ENCODE data around the gene ESR1. TPM values are rescaled to one million over a fixed set of nuclear protein-coding genes. Genes with fewer than 3 reads are reported as not detected.

Gene ESR1
- total RNA-seq, 4 donors from 2014 or later, result 2.1 to 6.9 (median 5.2) TPM

GRCh38 chr6:151876122-151876521 is 68.6 kb downstream of the ESR1 start:
- 90 to 91% methylated on average over 6 of the region's 6 CpGs for WGBS, 2 donors
- Histone ChIP-seq H3K9me3 (peaks cover 0 to 3% (median 0%) of the 10 kb centered on the region in 4 donors), H3K4me1 (no peaks in the 10 kb centered on the region), H3K36me3 (no peaks in the 10 kb centered on the region), H3K27me3 (no peaks in the 10 kb centered on the region), H3K27ac (no peak overlapping the region), H3K4me3 (no peak overlapping the region)
- TF ChIP-seq CTCF (IDR thresholded peaks at IDR 0.05) (no peak), POLR2A (IDR thresholded peaks at IDR 0.05) (no peak), EP300 (IDR thresholded peaks at IDR 0.05) (no peak)
- no peak for DNase-seq (ENCODE audit: low spot score in 2 of 2)

- Histone ChIP-seq H3K4me3 (no peak overlapping the region), H3K9me3 (no peaks in the 10 kb centered on the region), H3K27me3 (no peaks in the 10 kb centered on the region), H3K36me3 (no peaks in the 10 kb centered on the region), H3K27ac (no peak overlapping the region), H3K4me1 (no peaks in the 10 kb centered on the region)
- WGBS, 2 donors, result 89 to 92% methylated on average over 3 of the region's 3 CpGs
- no peak for DNase-seq (ENCODE audit: low spot score in 2 of 2)
- TF ChIP-seq EP300 (IDR thresholded peaks at IDR 0.05), result no peak
- no peak for TF ChIP-seq CTCF (IDR thresholded peaks at IDR 0.05)
- no peak for TF ChIP-seq POLR2A (IDR thresholded peaks at IDR 0.05)
Measured at GRCh38 chr6:151877458-151877857, 70.0 kb downstream of the ESR1 start.

GRCh38 chr6:151881231-151881630 is 73.7 kb downstream of the ESR1 start:
- Histone ChIP-seq H3K27me3 (no peaks in the 10 kb centered on the region), H3K4me1 (no peaks in the 10 kb centered on the region), H3K27ac (no peak overlapping the region), H3K36me3 (peaks cover 0 to 8% (median 0%) of the 10 kb centered on the region in 3 donors), H3K9me3 (no peaks in the 10 kb centered on the region), H3K4me3 (no peak overlapping the region)
- TF ChIP-seq EP300 (IDR thresholded peaks at IDR 0.05) (no peak), POLR2A (IDR thresholded peaks at IDR 0.05) (no peak), CTCF (IDR thresholded peaks at IDR 0.05) (no peak)
- DNase-seq (ENCODE audit: low spot score in 2 of 2), result no peak
- 65 to 81% methylated on average over 1 of the region's 1 CpG for WGBS, 2 donors

GRCh38 chr6:151882206-151882605 is 74.7 kb downstream of the ESR1 start:
- DNase-seq (ENCODE audit: low spot score in 2 of 2), result no peak
- TF ChIP-seq POLR2A (IDR thresholded peaks at IDR 0.05) (no peak), CTCF (IDR thresholded peaks at IDR 0.05) (no peak), EP300 (IDR thresholded peaks at IDR 0.05) (no peak)
- H3K27me3 ChIP-seq, result no peaks in the 10 kb centered on the region
- WGBS, 2 donors, result 89 to 92% methylated on average over 5 of the region's 5 CpGs
- no peaks in the 10 kb centered on the region for H3K9me3 ChIP-seq
- H3K4me1 ChIP-seq, result no peaks in the 10 kb centered on the region
- peaks cover 0 to 8% (median 0%) of the 10 kb centered on the region in 3 donors for H3K36me3 ChIP-seq
- no peak overlapping the region for H3K27ac ChIP-seq
- no peak overlapping the region for H3K4me3 ChIP-seq

GRCh38 chr6:151885234-151885633 is 77.8 kb downstream of the ESR1 start:
- H3K4me3 ChIP-seq, result no peak overlapping the region
- 94 to 96% methylated on average over 4 of the region's 4 CpGs for WGBS, 2 donors
- H3K9me3 ChIP-seq, result peaks cover 0 to 6% (median 2%) of the 10 kb centered on the region in 4 donors
- TF ChIP-seq CTCF (IDR thresholded peaks at IDR 0.05) (no peak), POLR2A (IDR thresholded peaks at IDR 0.05) (no peak), EP300 (IDR thresholded peaks at IDR 0.05) (no peak)
- no peak for DNase-seq (ENCODE audit: low spot score in 2 of 2)
- no peaks in the 10 kb centered on the region for H3K4me1 ChIP-seq
- H3K36me3 ChIP-seq, result peaks cover 0 to 12% (median 0%) of the 10 kb centered on the region in 3 donors
- H3K27ac ChIP-seq, result no peak overlapping the region
- H3K27me3 ChIP-seq, result no peaks in the 10 kb centered on the region

All from tibial nerve (tissue), 4 donors.